HEK293 (cell line): ENCODE results near the gene TTC27.
A peak's percentile ranks its signal among the peaks of the same experiment; 100 is the strongest.
"Not testable (repeated sequence)": the region's sequence is repeated elsewhere in the genome, so short reads cannot be mapped to it uniquely, and the experiment has no call there.

Source experiments
- CTCF ChIA-PET: fragments of 350-600 bp; formaldehyde crosslinking; extraction: SDS; loops from one replicate; lab custom pipeline; 2021; ENCODE audit warnings: antibody characterized with exemption; lab: Yijun Ruan, JAX
- POLR2A ChIA-PET: fragments of 300-600 bp; formaldehyde crosslinking; extraction: SDS; loops from one replicate; lab custom pipeline; 2020; ENCODE audit warnings: antibody characterized with exemption, inconsistent platforms; lab: Yijun Ruan, JAX
- H3K27ac ChIP-seq: fragments of 200-500 bp; sonication (Bioruptor generic); 2 replicates; pipeline ENCODE4 v1.5.1; 2014; ENCODE audit warnings: low read depth, low read length, control low read depth, inconsistent platforms; ENCODE audit errors: extremely low read depth
- H3K36me3 ChIP-seq, 2 experiments: fragments of 200-500 bp in 1 of 2; sonication (Bioruptor generic) in 1 of 2; 1 replicate in 1 of 2; 2 replicates in 1 of 2; pipeline ENCODE4 v1.5.1; 2014 to 2017; ENCODE audit warnings: inconsistent platforms in 2 of 2, low read length in 2 of 2; ENCODE audit not compliant: control insufficient read depth in 2 of 2, insufficient read depth in 1 of 2
- H3K4me1 ChIP-seq: fragments of 200-500 bp; sonication (Bioruptor generic); 2 replicates; pipeline ENCODE4 v1.5.1; 2014; ENCODE audit warnings: mild to moderate bottlenecking, low read length, inconsistent platforms; ENCODE audit not compliant: control insufficient read depth, insufficient read depth
- H3K4me3 ChIP-seq: 2 replicates; pipeline ENCODE4 v1.5.1; 2011; ENCODE audit warnings: low read depth, mild to moderate bottlenecking, control low read depth, low read length, moderate library complexity
- H3K9me3 ChIP-seq: fragments of 200-500 bp; sonication (Bioruptor generic); 2 replicates; pipeline ENCODE4 v1.5.1; 2014; ENCODE audit warnings: low read depth, low read length, inconsistent platforms; ENCODE audit not compliant: control insufficient read depth, insufficient read depth
- FEZF1 ChIP-seq: fragments of 450-650 bp; formaldehyde crosslinking; IDR thresholded peaks from 2 replicates; pipeline ENCODE4 v1.5.1; 2016; ENCODE audit warnings: missing biosample characterization, missing genetic modification characterization
- KLF10 ChIP-seq: fragments of 450-650 bp; IDR thresholded peaks from 2 replicates; pipeline ENCODE4 v1.5.1; 2018; ENCODE audit warnings: missing biosample characterization, mild to moderate bottlenecking, missing genetic modification characterization
- KLF7 ChIP-seq: fragments of 450-650 bp; formaldehyde crosslinking; IDR thresholded peaks from 2 replicates; pipeline ENCODE4 v1.5.1; 2016; ENCODE audit warnings: missing biosample characterization, missing genetic modification characterization, borderline replicate concordance
- MEIS1 ChIP-seq: sonication (generic); formaldehyde crosslinking; IDR thresholded peaks from 2 replicates; pipeline ENCODE4 v1.8.1; 2022; ENCODE audit warnings: missing genetic modification reagents, mild to moderate bottlenecking, borderline replicate concordance
- MYNN ChIP-seq: fragments of 450-650 bp; formaldehyde crosslinking; IDR thresholded peaks from 2 replicates; pipeline ENCODE4 v1.5.1; 2016; ENCODE audit warnings: missing biosample characterization, missing genetic modification characterization, borderline replicate concordance
- MZF1 ChIP-seq: fragments of 450-650 bp; formaldehyde crosslinking; IDR thresholded peaks from 2 replicates; pipeline ENCODE4 v1.5.1; 2017; ENCODE audit warnings: missing biosample characterization, missing genetic modification characterization, borderline replicate concordance
- ZBTB6 ChIP-seq: fragments of 450-650 bp; formaldehyde crosslinking; IDR thresholded peaks from 2 replicates; pipeline ENCODE4 v1.5.1; 2017; ENCODE audit warnings: missing biosample characterization, missing genetic modification characterization
- ZFP37 ChIP-seq: fragments of 450-650 bp; formaldehyde crosslinking; IDR thresholded peaks from 2 replicates; pipeline ENCODE4 v1.5.1; 2016; ENCODE audit warnings: missing biosample characterization, missing genetic modification characterization
- ZFP69B ChIP-seq: fragments of 450-650 bp; formaldehyde crosslinking; IDR thresholded peaks from 2 replicates; pipeline ENCODE4 v1.5.1; 2016; ENCODE audit warnings: missing biosample characterization, missing genetic modification characterization
- ZNF138 ChIP-seq: fragments of 450-650 bp; formaldehyde crosslinking; IDR thresholded peaks from 2 replicates; pipeline ENCODE4 v1.5.1; 2016; ENCODE audit warnings: missing biosample characterization, missing genetic modification characterization, borderline replicate concordance
- ZNF174 ChIP-seq: fragments of 450-650 bp; formaldehyde crosslinking; IDR thresholded peaks from 2 replicates; pipeline ENCODE4 v1.5.0; 2017; ENCODE audit warnings: missing biosample characterization, mild to moderate bottlenecking, missing genetic modification characterization
- ZNF184 ChIP-seq: fragments of 450-650 bp; IDR thresholded peaks from 2 replicates; pipeline ENCODE4 v1.5.1; 2018; ENCODE audit warnings: missing biosample characterization, mild to moderate bottlenecking, missing genetic modification characterization
- ZNF221 ChIP-seq: fragments of 450-650 bp; formaldehyde crosslinking; IDR thresholded peaks from 2 replicates; pipeline ENCODE4 v1.5.1; 2017; ENCODE audit warnings: missing biosample characterization, missing genetic modification characterization, borderline replicate concordance
- ZNF341 ChIP-seq: fragments of 450-650 bp; formaldehyde crosslinking; IDR thresholded peaks from 2 replicates; pipeline ENCODE4; 2016; ENCODE audit warnings: low read depth, missing biosample characterization, missing genetic modification characterization
- ZNF354C ChIP-seq: fragments of 450-650 bp; formaldehyde crosslinking; IDR thresholded peaks from 2 replicates; pipeline ENCODE4 v1.5.1; 2016; ENCODE audit warnings: missing biosample characterization, missing genetic modification characterization, low read depth, borderline replicate concordance
- ZNF514 ChIP-seq: fragments of 450-650 bp; formaldehyde crosslinking; IDR thresholded peaks from 2 replicates; pipeline ENCODE4 v1.5.1; 2016; ENCODE audit warnings: missing biosample characterization, missing genetic modification characterization
- ZNF544 ChIP-seq: fragments of 450-650 bp; formaldehyde crosslinking; IDR thresholded peaks from 2 replicates; pipeline ENCODE4 v1.5.0; 2017; ENCODE audit warnings: missing biosample characterization, missing genetic modification characterization
- ZNF561 ChIP-seq: fragments of 450-650 bp; IDR thresholded peaks from 2 replicates; pipeline ENCODE4 v1.5.1; 2018; ENCODE audit warnings: missing biosample characterization, missing genetic modification characterization, borderline replicate concordance
- ZNF600 ChIP-seq: fragments of 450-650 bp; formaldehyde crosslinking; IDR thresholded peaks from 2 replicates; pipeline ENCODE4 v1.5.1; 2016; ENCODE audit warnings: missing biosample characterization, missing genetic modification characterization
- ZNF747 ChIP-seq: fragments of 450-650 bp; formaldehyde crosslinking; IDR thresholded peaks from 2 replicates; pipeline ENCODE4 v1.5.1; 2016; ENCODE audit warnings: missing biosample characterization, missing genetic modification characterization
- ZNF830 ChIP-seq: fragments of 450-650 bp; IDR thresholded peaks from 2 replicates; pipeline ENCODE4 v1.5.0; 2018; ENCODE audit warnings: missing biosample characterization, missing genetic modification characterization, low read depth, mild to moderate bottlenecking, moderate library complexity
- ZXDB ChIP-seq: fragments of 450-650 bp; formaldehyde crosslinking; IDR thresholded peaks from 2 replicates; pipeline ENCODE4 v1.5.1; 2016; ENCODE audit warnings: missing biosample characterization, missing genetic modification characterization

Gene TTC27

DNA sequence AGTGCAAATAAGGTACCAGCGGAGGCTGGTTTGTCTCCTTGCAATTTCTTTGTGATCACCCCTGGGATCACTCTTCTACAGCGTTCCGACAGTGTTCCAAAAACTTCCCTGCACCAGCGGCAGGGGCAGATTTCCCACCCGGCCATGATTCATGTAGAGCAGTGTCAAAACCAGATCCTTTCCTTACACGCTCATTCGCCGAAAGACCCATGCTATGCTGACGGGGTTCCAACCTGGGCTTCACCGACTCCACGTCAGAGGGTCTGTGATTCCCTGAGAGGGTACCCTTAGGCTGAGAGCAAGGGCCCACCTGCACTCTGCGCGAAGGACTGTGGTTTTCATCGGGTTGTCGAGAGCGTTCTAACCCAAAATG, 423 bp upstream of the TTC27 start:
- POLR2A ChIA-PET = interaction anchor here (0.6 to 1.0 kb wide), 4 partner anchors 9 to 972 kb away, joined by 3 to 5 read pairs (median 4); partner anchors contain the start of genes FAM98A and SLC30A6
- peak overlapping the region; percentile 68 for H3K4me3 ChIP-seq
- H3K27ac ChIP-seq = no peak overlapping the region; the same call in 1 of the 2 replicates
- CTCF ChIA-PET = interaction anchor here (0.8 kb wide), 1 partner anchor 483 kb away, joined by 3 read pairs; no protein-coding TSS in a partner anchor
- no peak for TF ChIP-seq ZNF747 (tag by site-specific recombination)
- no peak for TF ChIP-seq ZFP69B (tag by site-specific recombination)
- TF ChIP-seq MYNN (tag by site-specific recombination) = no peak
- no peak for TF ChIP-seq MEIS1 (CRISPR knock-in tag)
- no peak for TF ChIP-seq ZNF561 (tag by site-specific recombination)
- TF ChIP-seq ZNF341 = no peak
- TF ChIP-seq ZNF830 (tag by site-specific recombination) = no peak
- TF ChIP-seq ZNF174 (tag by site-specific recombination) = no peak
- no peak for TF ChIP-seq ZNF354C (tag by site-specific recombination)
- TF ChIP-seq ZNF600 (tag by site-specific recombination) = no peak
- no peak for TF ChIP-seq ZNF138 (tag by site-specific recombination)
- no peak for TF ChIP-seq KLF7 (tag by site-specific recombination)
- TF ChIP-seq ZNF184 = no peak
- TF ChIP-seq ZBTB6 (tag by site-specific recombination) = no peak
- TF ChIP-seq ZNF514 (tag by site-specific recombination) = no peak
- no peak for TF ChIP-seq ZFP37 (tag by site-specific recombination)
- TF ChIP-seq KLF10 (tag by site-specific recombination) = no peak
- 0 out of 2 replicates have a peak, but pooled peaks cover 3% of the 10 kb centered on the region for H3K4me1 ChIP-seq
- H3K36me3 ChIP-seq = peaks cover 0 to 8% of the 10 kb centered on the region in 2 experiments; a peak in 2 of 3 replicates
- no peaks in the 10 kb centered on the region for H3K9me3 ChIP-seq

DNA sequence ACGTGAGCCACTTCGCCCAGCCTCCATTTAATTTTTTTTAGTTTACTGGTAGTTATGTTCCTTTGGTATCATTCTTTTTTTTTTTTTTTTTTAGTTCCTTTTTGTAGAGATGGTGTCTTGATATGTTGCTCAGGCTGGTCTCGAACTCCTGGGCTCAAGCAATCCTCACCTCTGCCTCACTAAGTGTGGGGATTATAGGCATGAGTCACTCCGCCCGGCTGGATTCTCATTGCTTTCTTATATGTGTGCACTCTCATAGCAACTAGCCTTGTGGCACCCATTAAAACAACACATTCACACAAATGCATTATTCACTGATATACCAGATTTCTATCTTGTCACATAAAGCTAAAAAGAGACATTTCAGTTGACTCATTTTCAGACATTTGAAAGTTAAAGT, 4.2 kb downstream of the TTC27 start:
- ChIA-PET POLR2A (no interaction called here), CTCF (interaction anchor here (0.7 kb wide), 1 partner anchor 1630 kb away, joined by 5 read pairs; no protein-coding TSS in a partner anchor)
- 0 out of 2 replicates have a peak, but pooled peaks have one; percentile 31 for TF ChIP-seq MZF1
- no peak for TF ChIP-seq ZNF747 (tag by site-specific recombination)
- H3K9me3 ChIP-seq = no peaks in the 10 kb centered on the region
- H3K4me1 ChIP-seq = 0 out of 2 replicates have a peak, but pooled peaks cover 3% of the 10 kb centered on the region
- H3K4me3 ChIP-seq = no peak overlapping the region
- H3K27ac ChIP-seq = no peak overlapping the region
- H3K36me3 ChIP-seq = peaks cover 4 to 23% of the 10 kb centered on the region in 2 experiments

DNA sequence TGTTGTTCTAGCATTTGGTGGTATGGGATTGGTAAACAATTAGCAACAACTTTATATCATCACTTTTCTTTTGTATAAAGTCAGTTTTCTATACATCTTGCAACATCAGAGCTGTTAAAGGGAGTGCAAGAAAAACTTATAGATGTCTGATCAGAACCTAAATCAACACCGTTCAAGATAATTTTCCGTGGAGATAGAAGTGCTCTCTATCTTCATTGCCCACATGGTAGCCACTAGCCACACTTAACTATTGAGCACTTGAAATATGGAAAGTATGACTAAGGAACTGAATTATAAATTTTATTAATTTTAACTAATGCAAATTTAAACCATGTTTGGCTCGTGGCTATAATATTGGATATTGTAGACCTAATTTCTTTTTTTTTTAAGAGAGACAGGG, 5.2 kb downstream of the TTC27 start:
- TF ChIP-seq MEIS1 (CRISPR knock-in tag) (no peak), ZNF544 (tag by site-specific recombination) (no peak), ZXDB (no peak), ZNF561 (tag by site-specific recombination) (no peak), ZNF221 (tag by site-specific recombination) (no peak), FEZF1 (tag by site-specific recombination) (no peak)
- CTCF ChIA-PET = no interaction called here

GRCh38 chr2:32638548-32638947, 10.7 kb downstream of the TTC27 start:
- H3K4me3 ChIP-seq, H3K4me1 ChIP-seq, H3K9me3 ChIP-seq, POLR2A ChIA-PET, H3K27ac ChIP-seq: not testable (repeated sequence)
- CTCF ChIA-PET = interaction anchor here (0.7 kb wide), 1 partner anchor 753 kb away, joined by 5 read pairs; no protein-coding TSS in a partner anchor
- peaks cover 21 to 54% of the 10 kb centered on the region in 2 experiments for H3K36me3 ChIP-seq

More for the DNA sequence above, 5.2 kb downstream of the TTC27 start:
- POLR2A ChIA-PET = no interaction called here
- Histone ChIP-seq H3K9me3 (no peaks in the 10 kb centered on the region), H3K36me3 (peaks cover 4 to 27% of the 10 kb centered on the region in 2 experiments), H3K27ac (no peak overlapping the region), H3K4me3 (no peak overlapping the region), H3K4me1 (no peaks in the 10 kb centered on the region)
